Measurements from ENCODE around the gene PARP12.

Gene PARP12

DNA sequence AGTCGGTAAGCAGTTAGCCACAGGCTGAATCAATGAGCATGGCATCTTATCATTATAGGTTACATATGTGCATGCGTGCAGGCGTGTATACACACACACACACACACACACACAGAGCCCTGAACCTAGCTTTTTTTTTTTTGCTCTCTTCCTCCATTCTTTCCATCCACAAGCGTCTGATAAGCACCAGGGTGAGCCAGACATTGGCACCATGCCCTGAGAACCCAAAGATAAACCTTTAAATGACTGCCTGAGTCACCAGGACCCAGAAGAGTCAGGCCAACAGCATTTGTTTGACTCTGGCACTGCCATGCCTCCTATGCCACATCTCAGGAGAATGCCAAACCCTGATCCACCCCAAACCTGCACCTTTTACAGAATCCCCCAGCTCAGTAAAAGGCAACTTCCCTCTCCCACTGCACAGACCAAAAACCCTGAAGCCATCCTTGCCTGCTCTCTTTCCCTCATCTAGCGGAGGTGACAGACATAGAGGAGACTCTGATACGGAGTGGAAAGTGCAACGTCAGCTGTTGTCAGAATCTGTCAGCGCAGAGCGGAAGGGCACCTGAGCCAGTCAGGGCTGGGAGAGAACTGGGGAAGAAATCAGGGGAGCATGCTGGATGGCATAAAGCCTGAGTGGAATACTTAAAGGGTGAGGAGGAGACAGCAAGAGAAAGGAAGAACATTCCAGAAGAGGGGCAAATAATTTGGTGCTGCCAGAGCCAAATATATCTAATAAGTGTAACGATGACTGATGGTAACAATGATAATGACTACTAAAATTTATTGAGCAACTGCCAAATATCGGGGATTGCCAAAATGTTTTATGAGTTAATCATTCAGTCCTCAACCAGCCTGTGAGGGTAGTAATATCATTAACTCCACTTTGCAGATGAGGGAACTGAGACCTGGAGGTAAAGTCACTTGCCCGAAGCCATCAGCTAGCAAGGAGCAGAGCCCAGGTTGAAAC, 3.2 kb downstream of the PARP12 start:
- DNase-seq (ENCODE audit: low read depth in 2 of 2), result no peak

DNA sequence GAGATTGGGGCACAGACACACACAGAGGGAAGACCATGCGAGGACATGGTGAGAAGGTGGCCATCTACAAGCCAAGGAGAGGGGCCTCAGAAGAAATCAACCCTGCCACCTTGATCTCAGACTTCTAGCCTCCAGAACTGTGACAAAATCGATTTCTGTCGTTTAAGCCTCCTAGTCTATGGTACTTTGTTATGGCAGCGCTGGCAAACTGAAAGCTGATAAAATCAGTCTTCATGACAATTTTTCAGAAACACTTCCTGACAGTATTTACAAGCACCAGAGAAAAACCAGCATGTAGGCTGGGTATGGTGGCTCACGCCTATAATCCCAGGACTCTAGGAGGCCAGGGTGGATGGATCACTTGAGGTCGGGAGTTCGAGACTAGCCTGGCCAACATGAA, 4.2 kb downstream of the PARP12 start:
- DNase-seq (ENCODE audit: low read depth in 2 of 2), result no peak

DNA sequence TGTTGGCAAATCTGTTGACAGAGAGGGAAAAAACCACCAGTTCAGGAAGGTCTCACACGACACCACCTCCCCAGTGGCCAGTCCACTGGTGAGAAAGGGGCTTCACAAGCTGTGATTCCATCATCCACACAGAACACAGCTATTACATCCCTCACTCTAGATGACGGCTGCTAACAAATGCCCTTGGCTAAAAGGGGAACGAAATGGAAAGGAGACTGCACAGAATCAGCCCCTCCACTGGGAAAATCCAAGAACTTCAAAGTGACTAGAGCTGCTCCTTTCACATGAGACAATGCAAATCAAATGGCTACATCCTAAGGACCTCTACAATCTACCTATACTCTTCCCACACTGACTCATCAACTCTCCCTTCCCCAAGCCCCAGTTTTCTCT, 5.6 kb downstream of the PARP12 start:
- DNase-seq (ENCODE audit: low read depth in 2 of 2), result no peak

DNA sequence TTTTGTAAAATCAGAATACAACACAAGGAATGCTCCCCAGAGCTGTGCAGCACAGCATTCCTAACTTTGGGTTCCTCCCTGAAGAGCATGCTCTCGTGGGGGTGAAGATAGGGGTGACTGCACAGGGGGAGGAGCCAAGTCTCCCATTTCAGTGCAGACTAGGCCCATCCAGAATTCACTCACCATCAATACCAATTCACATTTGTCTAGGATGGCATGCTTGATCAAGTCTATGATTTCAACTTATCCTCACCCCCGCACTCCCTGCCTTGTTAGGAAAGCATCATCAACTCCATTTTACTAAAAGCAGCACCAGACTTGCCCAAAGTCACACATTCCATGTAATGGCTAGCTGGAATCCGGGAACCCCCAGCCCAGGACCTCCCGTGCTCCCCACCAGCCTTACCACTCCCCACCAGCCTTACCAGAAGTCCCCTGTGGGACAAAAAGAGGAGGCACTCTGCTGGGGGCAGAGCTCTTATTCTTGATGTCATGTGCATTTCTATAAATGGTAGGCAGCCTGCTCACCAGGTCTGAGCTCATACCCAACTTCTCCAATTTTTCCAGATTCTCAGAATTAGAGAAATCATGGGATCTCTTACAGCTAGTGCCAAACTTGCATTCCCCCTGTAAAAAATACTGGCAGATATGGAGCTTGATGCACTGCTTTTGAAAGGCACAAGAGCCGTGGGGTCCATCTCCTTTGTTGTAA, 6.2 kb downstream of the PARP12 start:
- no peak for DNase-seq (ENCODE audit: low read depth in 2 of 2)

DNA sequence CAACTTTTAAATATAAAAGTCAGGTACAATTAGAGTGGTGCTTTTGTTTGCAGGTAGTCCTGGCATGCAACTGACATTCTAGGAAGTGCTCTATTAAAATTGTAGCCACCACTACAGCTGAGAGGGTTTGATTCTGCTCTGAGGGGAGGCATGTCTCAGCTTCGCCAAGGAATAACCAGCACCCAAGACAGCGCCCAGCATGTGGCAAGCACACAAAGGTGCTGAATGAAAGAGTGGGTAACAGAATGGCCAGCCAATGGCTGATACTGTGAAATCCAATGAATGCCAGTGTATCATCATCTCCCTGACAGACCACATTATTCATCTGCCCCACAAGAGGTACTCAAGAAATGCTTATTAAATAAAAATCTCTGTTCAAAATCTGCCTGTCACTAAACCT, 6.9 kb downstream of the PARP12 start:
- no peak for DNase-seq (ENCODE audit: low read depth in 2 of 2)

DNA sequence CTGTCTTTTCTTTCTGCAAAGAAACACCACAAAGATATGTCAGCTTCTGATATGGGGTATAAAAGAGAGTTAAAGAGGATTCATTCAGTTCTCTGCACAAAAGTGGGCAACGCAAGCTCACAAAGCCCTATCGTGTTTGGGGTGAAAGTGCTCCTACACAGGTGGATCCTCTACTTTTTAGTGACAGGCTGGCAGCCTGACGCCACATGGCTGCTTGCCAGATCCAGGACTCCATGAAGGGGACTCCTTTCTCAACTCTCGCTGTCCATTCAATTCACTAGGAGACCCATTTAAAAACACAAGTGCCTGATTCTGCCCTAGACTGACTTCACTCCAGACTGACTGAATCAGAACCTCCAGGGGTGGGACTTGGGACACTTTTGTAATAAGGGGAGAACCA, 8.0 kb downstream of the PARP12 start:
- no peak for DNase-seq (ENCODE audit: low read depth in 2 of 2)

DNA sequence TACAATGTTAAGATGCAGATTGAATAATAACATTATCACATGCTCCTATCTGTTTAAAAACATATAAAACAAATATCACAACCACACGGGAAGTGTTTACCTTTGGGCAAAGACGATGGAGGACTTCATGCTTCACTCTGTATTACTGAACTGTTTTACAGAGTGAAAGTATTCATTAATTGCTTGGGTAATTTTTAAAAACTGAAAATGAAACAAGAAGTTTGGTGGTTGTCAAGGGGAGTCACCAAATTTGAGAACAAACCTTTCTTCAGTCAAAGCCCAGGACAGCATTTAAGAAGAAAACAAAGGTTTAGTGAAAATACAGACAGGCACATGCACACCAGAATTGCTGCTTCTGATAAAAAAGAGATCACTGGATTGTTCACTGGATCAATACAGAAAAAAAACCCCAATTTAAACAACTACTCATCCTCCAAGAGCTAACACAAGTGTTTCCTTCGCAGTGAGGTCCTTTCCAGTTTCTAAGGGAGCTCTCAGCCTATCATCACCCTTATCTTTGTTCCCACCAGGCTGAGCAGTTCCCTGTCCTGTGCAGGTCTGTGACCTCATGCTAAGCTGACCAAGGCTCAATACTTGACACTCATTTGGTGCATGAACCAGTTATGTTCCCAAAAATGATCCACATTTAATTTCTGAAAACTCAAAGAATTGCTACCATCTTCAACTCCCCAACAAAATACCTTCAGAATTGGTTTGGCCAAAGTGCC, 8.8 kb downstream of the PARP12 start:
- DNase-seq (ENCODE audit: low read depth in 2 of 2), result no peak

DNA sequence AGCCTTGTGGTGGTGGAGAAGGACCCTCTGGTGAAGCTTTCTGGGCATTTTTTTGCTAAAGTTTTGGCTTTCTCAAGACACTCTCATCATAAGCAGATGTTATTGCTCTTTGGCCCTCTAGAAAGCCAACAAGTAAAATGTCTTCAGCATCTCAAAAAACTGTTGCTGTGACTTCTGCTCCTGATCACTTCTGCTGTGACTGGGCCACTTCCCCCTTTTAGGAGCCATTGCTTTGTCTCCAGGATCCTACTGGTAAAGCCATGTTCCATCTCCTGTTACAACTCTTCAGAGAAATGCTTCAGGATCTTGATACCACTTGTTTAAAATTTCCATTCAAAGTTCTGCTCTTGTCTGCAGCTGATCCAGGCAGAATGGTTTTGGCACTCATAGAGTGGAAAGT, 10.9 kb downstream of the PARP12 start:
- no peak for DNase-seq (ENCODE audit: low read depth in 2 of 2)

DNA sequence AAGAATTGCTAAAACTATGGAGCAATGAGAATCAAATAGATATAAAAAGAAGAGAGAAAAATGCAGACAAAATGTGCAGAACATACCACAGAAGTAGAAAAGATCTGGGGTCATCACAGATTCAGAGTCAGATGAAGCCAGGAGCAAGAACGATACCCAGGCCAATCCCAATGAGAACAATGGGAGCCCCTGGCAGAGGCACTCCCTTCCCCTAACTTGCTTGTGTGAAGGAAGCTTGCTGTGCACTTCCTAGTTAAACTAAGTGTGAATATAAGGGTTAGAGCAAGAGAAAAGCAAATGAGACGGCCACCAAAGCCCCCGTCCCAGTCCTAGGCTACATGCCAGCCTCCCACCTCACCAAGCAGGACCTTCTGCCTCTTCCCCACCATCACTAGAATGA, 12.7 kb downstream of the PARP12 start:
- no peak for DNase-seq (ENCODE audit: low read depth in 2 of 2)

DNA sequence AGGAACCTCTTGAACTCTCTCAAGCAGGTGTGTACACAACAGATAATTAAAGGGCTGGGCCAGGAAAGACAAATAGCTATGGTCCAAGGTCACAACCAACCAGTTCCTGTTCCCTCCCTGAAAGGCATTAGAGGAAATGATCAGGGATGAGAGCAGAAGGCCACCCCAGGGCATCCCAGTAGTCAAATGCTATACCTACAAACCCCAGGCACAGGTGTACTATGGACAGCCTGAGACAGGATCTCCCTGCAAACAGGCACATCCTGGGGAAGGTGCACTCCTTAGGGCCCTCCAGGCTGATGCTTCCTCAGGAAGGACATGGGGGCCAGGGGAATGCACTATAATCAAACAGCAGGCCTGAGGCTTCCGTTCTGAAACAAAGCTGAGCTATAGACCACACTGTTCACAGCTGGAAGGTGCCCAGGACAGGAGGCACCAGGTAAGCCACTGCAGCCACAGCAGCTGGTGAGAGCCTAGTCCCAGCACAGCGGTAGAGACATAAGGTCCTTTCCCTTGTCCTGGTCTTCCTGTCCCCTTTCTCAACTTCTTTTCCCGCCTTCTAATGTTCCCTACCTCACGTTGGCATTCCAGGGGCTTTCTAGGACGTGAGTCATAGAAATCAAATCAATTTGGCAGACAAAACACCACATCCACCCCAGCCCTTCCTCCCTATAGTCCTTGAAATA, 13.3 kb downstream of the PARP12 start:
- no peak for DNase-seq (ENCODE audit: low read depth in 2 of 2)

DNA sequence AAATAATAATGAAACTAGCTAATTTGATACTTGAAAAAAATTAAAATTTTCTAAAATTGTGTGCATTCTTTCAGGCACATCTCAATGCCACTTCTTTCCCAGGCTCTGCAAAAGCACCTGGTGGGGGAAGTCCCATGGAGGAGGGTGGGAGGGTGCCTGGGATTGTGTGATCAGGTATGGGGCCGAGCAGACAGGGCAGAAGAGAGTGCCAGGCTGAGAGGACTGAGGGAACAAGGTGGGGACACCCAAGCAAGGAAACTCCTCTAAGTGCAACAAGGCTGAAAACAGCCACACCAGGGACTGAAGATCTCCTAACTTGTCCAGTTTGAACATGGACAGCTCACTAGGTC, 13.8 kb downstream of the PARP12 start:
- DNase-seq (ENCODE audit: low read depth in 2 of 2), result no peak

DNA sequence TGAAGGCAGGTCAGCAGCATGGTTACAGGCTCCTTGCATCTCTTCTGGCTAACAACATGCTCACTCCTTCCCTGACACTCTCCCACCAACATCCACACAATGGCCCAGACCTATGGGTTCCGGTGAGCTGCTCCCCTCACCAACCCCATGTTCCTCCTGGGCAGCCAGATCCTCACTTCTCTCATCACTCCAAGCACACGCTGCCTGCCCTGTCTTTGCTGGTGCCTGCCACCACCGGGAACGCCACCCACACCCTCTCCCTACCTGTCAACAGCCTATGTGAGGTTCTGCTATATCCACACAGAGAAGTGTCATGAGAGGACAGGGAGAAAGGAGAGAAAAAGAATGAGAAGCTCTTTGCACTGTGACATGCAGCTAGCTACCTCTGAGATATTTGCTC, 14.6 kb downstream of the PARP12 start:
- no peak for DNase-seq (ENCODE audit: low read depth in 2 of 2)

DNA sequence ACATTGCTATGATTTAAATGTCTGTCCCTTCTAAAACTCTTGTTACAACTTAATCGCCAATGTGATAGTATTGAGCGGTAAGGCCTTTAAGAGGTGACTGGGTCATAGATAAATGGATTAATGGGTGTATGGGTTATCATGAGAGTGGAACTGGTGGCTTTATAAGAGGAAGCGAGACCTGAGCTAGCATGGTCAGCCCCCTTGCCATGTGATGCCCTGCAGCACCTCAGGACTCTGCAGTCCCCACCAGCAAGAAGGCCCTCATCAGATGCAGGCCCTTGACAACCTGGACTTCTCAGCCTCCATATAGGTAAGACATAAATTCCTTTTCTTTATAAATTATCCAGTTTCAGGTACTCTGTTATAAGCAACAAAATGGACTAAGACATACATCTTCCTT, 15.6 kb downstream of the PARP12 start:
- DNase-seq (ENCODE audit: low read depth in 2 of 2), result no peak

DNA sequence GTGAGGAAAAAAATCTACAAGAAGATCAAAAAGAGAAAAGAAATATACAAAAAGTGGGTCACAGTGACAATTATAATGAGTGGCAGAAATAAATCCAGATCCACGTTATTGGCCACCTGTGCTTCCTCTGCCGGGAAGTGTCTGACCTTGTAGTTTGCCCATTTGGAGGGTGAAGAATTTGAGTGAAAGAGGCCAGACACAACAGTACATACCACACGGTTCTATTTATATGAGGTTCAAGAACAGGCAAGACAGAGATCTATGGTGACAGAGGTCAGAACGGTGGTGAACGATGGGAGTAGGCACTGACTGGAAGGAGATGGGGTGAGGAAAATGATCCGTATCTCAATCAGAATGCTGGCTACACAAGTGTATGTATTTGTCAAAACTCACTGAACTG, 17.1 kb downstream of the PARP12 start:
- DNase-seq (ENCODE audit: low read depth in 2 of 2), result no peak

DNA sequence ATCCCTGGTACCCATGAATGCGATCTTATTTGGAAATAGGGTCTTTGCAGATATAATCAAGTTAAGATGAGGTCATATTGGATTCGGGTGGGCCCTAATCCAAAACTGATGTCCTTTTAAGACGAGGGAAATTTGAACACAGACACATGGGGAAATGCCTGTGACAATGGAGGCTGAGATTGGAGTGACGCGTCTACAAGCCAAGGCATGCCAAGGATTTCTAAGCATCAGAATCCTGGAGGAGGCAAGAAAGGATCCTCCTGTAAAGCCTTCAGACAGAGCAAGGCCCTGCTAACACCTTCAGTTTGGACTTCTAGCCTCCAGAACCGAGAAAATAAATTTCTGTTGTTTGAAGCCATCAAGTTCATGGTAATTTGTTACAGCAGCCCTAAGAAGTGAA, 18.5 kb downstream of the PARP12 start:
- DNase-seq (ENCODE audit: low read depth in 2 of 2), result no peak

DNA sequence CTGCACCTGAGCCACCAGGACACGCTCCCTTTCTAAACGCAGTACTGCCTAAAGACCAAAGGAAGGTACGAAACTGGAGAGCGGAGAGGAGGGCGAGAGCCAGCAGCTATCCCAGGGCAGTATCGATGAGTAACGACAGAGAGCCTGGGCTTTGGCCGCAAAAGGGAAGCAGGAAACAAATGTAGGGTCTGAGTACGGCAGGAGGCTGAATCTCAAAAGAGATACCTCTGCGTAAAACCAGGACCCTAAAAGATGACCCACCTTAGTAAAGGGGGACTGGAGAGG, 20.4 kb downstream of the PARP12 start:
- no peak for DNase-seq (ENCODE audit: low read depth in 2 of 2)

DNA sequence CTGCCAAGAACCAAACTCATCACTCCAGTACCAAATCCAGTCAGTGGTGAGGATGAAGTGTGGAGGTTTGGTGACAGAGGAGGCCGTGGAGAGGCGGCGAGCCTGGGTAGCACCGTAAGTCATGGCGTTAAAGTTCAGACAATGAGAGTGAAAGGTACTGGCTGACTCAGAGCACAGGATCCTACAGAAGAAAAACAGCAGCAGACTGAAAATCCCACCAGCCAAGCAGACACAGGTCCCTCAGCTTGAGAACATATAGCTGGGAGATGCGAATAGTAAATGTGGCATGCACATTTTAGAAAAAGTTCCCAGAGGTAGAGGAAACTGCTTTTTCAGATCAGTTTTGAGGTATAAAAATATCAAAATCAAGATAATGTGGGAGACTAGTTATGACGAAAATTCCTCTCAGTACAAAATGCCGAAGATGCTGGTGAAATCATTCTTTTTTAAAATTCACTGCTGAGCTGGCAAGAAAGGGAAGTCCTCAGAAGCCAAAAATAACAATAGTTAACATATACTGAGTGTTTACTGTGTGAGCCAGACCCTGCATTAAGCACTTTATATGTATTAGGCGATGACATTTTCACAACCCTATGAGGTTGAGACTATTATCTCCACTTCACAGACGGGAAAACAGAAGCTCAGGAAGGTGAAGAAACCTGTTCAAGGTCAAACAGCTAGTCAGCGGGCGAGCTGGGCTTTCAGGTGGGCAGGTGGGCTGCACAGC, 20.9 kb downstream of the PARP12 start:
- DNase-seq (ENCODE audit: low read depth in 2 of 2), result no peak

DNA sequence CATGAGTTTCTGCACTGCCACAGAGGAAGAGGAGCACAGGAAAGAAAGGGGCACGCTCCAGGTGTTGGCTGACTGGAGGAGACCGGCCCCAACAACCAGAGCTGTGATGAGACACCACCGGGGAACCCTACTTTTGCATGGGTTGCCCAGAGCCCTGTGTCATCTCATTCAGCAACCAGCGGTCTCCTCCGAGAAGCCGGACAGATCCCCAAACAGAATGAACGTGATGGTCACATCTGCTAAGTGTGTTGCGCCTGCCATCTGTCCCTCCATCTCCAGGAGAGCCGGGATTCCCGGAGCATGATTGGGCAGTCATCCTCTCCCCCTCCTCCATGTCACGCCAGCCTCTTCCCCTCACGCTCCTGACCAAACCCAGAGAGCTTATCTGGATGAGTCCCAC, 22.9 kb downstream of the PARP12 start:
- no peak for DNase-seq (ENCODE audit: low read depth in 2 of 2)

DNA sequence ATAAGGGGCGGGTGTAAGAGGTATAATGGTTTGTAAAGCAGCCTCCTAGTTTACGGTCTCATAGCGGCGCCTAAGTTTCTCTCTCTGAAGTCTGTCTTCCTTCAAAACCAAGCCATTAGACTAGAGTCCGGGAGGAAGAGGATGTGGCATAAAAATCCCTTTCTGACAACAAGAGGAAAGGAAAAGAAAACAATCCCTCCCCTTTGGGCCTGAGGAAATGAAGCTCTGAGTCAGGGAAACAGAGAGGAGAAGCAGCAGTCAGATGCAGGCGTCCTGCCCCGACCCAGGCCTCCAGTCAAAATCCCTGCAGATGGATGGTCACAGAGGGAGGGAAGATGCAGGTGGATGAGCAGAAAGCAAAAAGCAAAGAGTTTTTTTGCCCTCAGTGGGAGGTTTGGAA, 23.7 kb downstream of the PARP12 start:
- DNase-seq (ENCODE audit: low read depth in 2 of 2), result no peak

DNA sequence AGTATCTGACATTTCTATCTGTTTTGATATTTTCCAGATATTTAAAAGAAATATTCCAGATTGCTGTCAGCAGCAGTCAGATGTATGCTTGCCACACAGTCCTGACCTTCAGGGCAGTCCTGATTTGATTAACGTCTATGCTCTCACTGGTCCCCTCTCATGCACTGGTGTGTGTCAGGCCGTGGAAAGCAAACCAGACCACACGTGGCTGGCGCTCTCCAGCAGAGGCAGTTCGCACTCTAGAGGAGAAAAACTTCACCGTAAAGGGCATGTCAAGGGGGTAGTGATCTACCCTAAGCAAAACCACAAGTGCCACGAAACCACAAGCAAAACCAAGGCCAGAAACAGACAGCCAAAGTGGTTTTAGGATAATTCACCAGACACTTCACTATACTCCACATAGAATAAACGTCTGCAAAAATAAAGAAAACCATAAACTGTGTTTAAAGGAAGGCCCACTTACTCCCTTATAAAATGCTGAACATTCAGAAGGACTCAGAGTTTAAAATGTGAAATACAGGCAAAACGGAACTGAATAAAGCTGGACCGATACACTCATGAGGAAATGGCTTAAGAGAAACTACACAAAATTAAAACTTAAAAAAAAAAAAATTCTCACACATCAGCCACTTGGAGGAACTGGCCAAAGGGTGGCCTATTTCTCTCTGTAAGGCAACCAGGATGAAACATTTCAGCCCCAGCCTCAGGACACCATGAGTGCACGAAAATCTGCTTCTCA, 26.4 kb downstream of the PARP12 start:
- no peak for DNase-seq (ENCODE audit: low read depth in 2 of 2)
